ENCODE data around the gene SPEF2.

Gene SPEF2, protein sequence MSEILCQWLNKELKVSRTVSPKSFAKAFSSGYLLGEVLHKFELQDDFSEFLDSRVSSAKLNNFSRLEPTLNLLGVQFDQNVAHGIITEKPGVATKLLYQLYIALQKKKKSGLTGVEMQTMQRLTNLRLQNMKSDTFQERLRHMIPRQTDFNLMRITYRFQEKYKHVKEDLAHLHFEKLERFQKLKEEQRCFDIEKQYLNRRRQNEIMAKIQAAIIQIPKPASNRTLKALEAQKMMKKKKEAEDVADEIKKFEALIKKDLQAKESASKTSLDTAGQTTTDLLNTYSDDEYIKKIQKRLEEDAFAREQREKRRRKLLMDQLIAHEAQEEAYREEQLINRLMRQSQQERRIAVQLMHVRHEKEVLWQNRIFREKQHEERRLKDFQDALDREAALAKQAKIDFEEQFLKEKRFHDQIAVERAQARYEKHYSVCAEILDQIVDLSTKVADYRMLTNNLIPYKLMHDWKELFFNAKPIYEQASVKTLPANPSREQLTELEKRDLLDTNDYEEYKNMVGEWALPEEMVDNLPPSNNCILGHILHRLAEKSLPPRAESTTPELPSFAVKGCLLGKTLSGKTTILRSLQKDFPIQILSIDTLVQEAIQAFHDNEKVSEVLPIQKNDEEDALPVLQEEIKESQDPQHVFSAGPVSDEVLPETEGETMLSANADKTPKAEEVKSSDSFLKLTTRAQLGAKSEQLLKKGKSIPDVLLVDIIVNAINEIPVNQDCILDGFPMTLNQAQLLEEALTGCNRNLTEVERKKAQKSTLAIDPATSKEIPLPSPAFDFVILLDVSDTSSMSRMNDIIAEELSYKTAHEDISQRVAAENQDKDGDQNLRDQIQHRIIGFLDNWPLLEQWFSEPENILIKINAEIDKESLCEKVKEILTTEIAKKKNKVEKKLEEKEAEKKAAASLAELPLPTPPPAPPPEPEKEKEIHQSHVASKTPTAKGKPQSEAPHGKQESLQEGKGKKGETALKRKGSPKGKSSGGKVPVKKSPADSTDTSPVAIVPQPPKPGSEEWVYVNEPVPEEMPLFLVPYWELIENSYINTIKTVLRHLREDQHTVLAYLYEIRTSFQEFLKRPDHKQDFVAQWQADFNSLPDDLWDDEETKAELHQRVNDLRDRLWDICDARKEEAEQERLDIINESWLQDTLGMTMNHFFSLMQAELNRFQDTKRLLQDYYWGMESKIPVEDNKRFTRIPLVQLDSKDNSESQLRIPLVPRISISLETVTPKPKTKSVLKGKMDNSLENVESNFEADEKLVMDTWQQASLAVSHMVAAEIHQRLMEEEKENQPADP (N-terminal part only)
- long read RNA-seq, transcript SPEF2-201 (10 exons, 3,026 nt), result major isoform, 6 of 23 reads
- long read RNA-seq, partial matches to known transcripts, result 10 of 23 reads
- long read RNA-seq, other reads (novel, unspliced or antisense), result 7 of 23 reads

DNA sequence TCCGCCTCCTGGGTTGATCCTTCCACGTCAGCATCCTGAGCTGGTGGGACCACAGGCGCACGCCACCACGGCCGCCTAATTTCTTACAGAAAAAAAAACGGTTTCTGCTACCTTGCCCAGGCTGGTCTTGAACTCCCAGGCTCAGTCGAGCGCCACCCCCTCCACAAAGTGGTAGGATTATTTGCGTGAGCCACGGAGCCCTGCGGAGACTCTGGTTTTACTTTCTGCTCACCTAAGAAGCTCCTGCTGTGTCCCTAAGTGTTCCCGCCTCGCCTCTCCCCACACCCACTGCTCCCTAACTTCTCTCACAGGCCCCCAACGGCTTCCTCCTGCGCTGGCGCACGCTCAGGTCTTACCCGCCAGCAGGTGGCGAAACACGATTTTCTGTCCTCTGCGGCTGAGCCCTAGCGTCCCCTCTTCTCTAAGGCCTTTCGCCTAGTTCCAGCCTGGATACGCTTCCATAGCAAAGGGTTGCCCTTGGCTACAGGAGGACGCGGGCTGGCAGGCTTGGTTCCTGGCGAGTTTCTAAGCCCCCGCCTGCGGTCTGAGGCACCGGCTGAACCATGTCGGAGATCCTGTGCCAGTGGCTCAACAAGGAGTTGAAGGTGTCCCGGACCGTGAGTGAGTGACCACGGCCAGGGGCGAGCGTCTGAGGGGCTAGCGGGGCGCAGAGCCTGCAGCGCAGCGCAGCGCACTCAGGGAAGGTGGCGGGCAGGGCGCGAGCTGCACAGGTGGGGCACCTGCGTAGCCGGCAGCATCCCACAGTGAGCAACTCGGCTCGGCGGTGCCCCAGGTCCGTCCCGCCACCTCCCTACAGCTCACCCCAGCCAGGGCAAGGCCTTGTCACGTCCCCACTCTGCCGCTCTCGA is at the start of gene SPEF2:
Gene SPEF2 (plus strand): TSS at position 429 of the 869 bp plus-strand sequence. CDS start 135 bp downstream, at position 564.
- Histone ChIP-seq H3K27me3 (ENCODE audit: insufficient read depth, poor library complexity, severe bottlenecking) (no peaks in the 10 kb centered on the region), H3K27ac (replicated peaks) (peak within 1 kb of the TSS; percentile 89), H3K4me3 (replicated peaks; ENCODE audit: insufficient read depth, low read length) (peak within 1 kb of the TSS; percentile 98)
- DNase-seq (ENCODE audit: low read depth in 1 of 2, low spot score in 1 of 2), result peak; percentile 87 to 93
- TF ChIP-seq SPI1 (IDR thresholded peaks at IDR 0.05; ENCODE audit: borderline replicate concordance, low read depth) (peak; percentile 22; the same call in 1 of the 2 replicates), GABPA (IDR thresholded peaks at IDR 0.05; ENCODE audit: low read depth) (no peak), POLR2AphosphoS5 (IDR thresholded peaks at IDR 0.05; ENCODE audit: low read depth) (peak; percentile 76; the same call in 1 of the 2 replicates)
- TF ChIP-seq, protein P1, sequence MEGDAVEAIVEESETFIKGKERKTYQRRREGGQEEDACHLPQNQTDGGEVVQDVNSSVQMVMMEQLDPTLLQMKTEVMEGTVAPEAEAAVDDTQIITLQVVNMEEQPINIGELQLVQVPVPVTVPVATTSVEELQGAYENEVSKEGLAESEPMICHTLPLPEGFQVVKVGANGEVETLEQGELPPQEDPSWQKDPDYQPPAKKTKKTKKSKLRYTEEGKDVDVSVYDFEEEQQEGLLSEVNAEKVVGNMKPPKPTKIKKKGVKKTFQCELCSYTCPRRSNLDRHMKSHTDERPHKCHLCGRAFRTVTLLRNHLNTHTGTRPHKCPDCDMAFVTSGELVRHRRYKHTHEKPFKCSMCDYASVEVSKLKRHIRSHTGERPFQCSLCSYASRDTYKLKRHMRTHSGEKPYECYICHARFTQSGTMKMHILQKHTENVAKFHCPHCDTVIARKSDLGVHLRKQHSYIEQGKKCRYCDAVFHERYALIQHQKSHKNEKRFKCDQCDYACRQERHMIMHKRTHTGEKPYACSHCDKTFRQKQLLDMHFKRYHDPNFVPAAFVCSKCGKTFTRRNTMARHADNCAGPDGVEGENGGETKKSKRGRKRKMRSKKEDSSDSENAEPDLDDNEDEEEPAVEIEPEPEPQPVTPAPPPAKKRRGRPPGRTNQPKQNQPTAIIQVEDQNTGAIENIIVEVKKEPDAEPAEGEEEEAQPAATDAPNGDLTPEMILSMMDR (IDR thresholded peaks at IDR 0.05; ENCODE audit: insufficient read depth, low read length), result peak; percentile 75
- TF ChIP-seq, protein P2, sequence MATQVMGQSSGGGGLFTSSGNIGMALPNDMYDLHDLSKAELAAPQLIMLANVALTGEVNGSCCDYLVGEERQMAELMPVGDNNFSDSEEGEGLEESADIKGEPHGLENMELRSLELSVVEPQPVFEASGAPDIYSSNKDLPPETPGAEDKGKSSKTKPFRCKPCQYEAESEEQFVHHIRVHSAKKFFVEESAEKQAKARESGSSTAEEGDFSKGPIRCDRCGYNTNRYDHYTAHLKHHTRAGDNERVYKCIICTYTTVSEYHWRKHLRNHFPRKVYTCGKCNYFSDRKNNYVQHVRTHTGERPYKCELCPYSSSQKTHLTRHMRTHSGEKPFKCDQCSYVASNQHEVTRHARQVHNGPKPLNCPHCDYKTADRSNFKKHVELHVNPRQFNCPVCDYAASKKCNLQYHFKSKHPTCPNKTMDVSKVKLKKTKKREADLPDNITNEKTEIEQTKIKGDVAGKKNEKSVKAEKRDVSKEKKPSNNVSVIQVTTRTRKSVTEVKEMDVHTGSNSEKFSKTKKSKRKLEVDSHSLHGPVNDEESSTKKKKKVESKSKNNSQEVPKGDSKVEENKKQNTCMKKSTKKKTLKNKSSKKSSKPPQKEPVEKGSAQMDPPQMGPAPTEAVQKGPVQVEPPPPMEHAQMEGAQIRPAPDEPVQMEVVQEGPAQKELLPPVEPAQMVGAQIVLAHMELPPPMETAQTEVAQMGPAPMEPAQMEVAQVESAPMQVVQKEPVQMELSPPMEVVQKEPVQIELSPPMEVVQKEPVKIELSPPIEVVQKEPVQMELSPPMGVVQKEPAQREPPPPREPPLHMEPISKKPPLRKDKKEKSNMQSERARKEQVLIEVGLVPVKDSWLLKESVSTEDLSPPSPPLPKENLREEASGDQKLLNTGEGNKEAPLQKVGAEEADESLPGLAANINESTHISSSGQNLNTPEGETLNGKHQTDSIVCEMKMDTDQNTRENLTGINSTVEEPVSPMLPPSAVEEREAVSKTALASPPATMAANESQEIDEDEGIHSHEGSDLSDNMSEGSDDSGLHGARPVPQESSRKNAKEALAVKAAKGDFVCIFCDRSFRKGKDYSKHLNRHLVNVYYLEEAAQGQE (IDR thresholded peaks at IDR 0.05; ENCODE audit: insufficient replicate concordance, low read depth), result peak; percentile 45

DNA sequence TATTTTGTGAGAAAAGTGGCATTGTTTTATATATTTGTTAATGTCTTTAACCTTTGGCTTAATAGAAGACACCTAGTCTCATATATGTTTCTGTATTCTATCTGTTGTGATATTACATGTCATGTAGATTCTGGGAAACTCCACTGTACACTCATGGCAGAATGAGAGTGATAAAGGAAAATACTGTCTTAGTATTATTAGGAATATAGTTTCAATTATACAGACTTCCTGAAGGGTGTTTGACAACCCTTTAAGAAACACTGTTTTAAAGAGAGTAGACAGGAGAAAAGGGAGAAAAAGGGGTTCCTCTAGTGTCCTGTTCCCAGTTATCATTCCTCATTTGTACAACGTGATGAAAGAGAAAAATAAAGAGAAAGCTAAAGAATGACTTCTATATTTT is 42.1 kb upstream of the SPEF2 start:
- Histone ChIP-seq H3K4me3 (replicated peaks; ENCODE audit: insufficient read depth, low read length) (no peak overlapping the region), H3K27ac (replicated peaks) (0 out of 2 replicates have a peak overlapping the region, but pooled peaks have one; percentile 9), H3K27me3 (ENCODE audit: insufficient read depth, poor library complexity, severe bottlenecking) (no peaks in the 10 kb centered on the region)
- no peak for DNase-seq (ENCODE audit: low read depth in 1 of 2, low spot score in 1 of 2)
- TF ChIP-seq GABPA (IDR thresholded peaks at IDR 0.05; ENCODE audit: low read depth) (no peak), SPI1 (IDR thresholded peaks at IDR 0.05; ENCODE audit: borderline replicate concordance, low read depth) (no peak), POLR2AphosphoS5 (IDR thresholded peaks at IDR 0.05; ENCODE audit: low read depth) (no peak)
- TF ChIP-seq, protein P1 (IDR thresholded peaks at IDR 0.05; ENCODE audit: insufficient read depth, low read length), result no peak
- TF ChIP-seq, protein P2 (IDR thresholded peaks at IDR 0.05; ENCODE audit: insufficient replicate concordance, low read depth), result no peak

All from HL-60 (cell line).